K562 (cell line): ENCODE results near the gene ZFAND3. TPM values are rescaled to one million over a fixed set of nuclear protein-coding genes. Genes with fewer than 3 reads are reported as not detected.

Experiments
- ATAC-seq: fragments of 200-7000 bp; cut with Tn5 transposase; 3 replicates; pipeline ENCODE4 v1.9.1; 2020; ENCODE audit warnings: moderate library complexity
- BruUV-seq: library from RNA; stranded (reverse); fragments of 400-500 nt; replicated peaks from 2 replicates; lab custom pipeline; 2021; lab: Mats Ljungman, UMichigan
- CTCF ChIA-PET: fragments of 300-600 bp; formaldehyde crosslinking; extraction: SDS; loops from one replicate; lab custom pipeline; 2021; ENCODE audit warnings: low intra/inter-chr PET ratio; lab: Yijun Ruan, JAX
- POLR2A ChIA-PET: fragments of 300-600, 350-650 bp; sonication (Branson Sonifier 250); formaldehyde crosslinking; extraction: SDS; loops from one replicate; lab custom pipeline; 2021; ENCODE audit warnings: antibody characterized with exemption, inconsistent platforms; lab: Yijun Ruan, JAX
- DNase-seq, 4 experiments: peaks; one replicate each; pipeline versions ENCODE4 v3.0.0 to v3.0.0-alpha.2; 2011 to 2018; ENCODE audit warnings: low spot score in 3 of 4, mixed read lengths in 3 of 4; ENCODE audit errors: extremely low read depth in 1 of 4
- FAIRE-seq: peaks from 2 replicates; lab custom pipeline; 2011; peaks lifted over from hg19 to GRCh38; lab: Jason Lieb, UNC
- H2AFZ ChIP-seq: 2 replicates; pipeline ENCODE4 v1.6.0; 2011; ENCODE audit warnings: low read depth, low read length, control low read depth, inconsistent platforms
- H3K27ac ChIP-seq: fragments of 200-600 bp; 3 replicates; pipeline ENCODE4 v1.8.0; 2011; ENCODE audit warnings: low read depth, mild to moderate bottlenecking, control low read depth, inconsistent platforms, low read length, moderate library complexity, mixed read lengths; ENCODE audit errors: extremely low read depth
- H3K27me3 ChIP-seq, 2 experiments: fragments of 300-600 bp in 1 of 2; 2 replicates in 1 of 2; 3 replicates in 1 of 2; pipeline versions ENCODE4 v1.6.0 to v1.8.0; 2011; ENCODE audit warnings: inconsistent platforms in 2 of 2, low read length in 2 of 2, mild to moderate bottlenecking in 1 of 2, mixed read lengths in 1 of 2, moderate library complexity in 1 of 2; ENCODE audit not compliant: control insufficient read depth in 2 of 2, insufficient read depth in 2 of 2
- H3K36me3 ChIP-seq: fragments of 300-600 bp; 3 replicates; pipeline ENCODE4 v1.8.0; 2011; ENCODE audit warnings: mild to moderate bottlenecking, low read length, inconsistent platforms; ENCODE audit not compliant: control insufficient read depth, insufficient read depth
- H3K4me1 ChIP-seq, 2 experiments: fragments of 200-600 bp in 1 of 2; replicated peaks in 1 of 2; 2 replicates in 1 of 2; 3 replicates in 1 of 2; pipeline versions ENCODE4 v1.5.1 to v1.8.0; 2011; ENCODE audit warnings: inconsistent platforms in 2 of 2, low read length in 2 of 2, mild to moderate bottlenecking in 1 of 2, mixed read lengths in 1 of 2, moderate library complexity in 1 of 2; ENCODE audit not compliant: control insufficient read depth in 2 of 2, insufficient read depth in 2 of 2
- H3K4me2 ChIP-seq: 2 replicates; pipeline ENCODE4 v1.6.1; 2011; ENCODE audit warnings: low read length, control low read depth, inconsistent platforms, mixed read lengths; ENCODE audit not compliant: insufficient read depth
- H3K4me3 ChIP-seq: fragments of 200-600 bp; sonication (generic), shearing (Covaris generic); 2 replicates; pipeline ENCODE4 v1.5.1; 2016; ENCODE audit warnings: control low read depth, inconsistent platforms
- H3K79me2 ChIP-seq: fragments of 200-600 bp; 3 replicates; pipeline ENCODE4 v1.8.0; 2011; ENCODE audit warnings: low read length, inconsistent platforms; ENCODE audit not compliant: control insufficient read depth, insufficient read depth
- H3K9ac ChIP-seq, 2 experiments: 2 replicates each; pipeline versions ENCODE4 v1.6.0 to v1.6.1; 2011; ENCODE audit warnings: low read depth in 2 of 2, low read length in 2 of 2, control low read depth in 1 of 2, inconsistent platforms in 1 of 2, mild to moderate bottlenecking in 1 of 2, mixed read lengths in 1 of 2; ENCODE audit not compliant: insufficient read depth in 1 of 2
- H3K9me1 ChIP-seq: one replicate; pipeline ENCODE4 v1.6.0; 2011; ENCODE audit warnings: inconsistent platforms, mild to moderate bottlenecking, low read length, moderate library complexity; ENCODE audit not compliant: control insufficient read depth, insufficient read depth
- H3K9me3 ChIP-seq: replicated peaks from 2 replicates; pipeline ENCODE4 v1.5.1; 2011; ENCODE audit warnings: low read depth, low read length, inconsistent platforms; ENCODE audit not compliant: control insufficient read depth, insufficient read depth
- H4K20me1 ChIP-seq: replicated peaks from 2 replicates; pipeline ENCODE4 v1.6.1; 2011; ENCODE audit warnings: low read length, inconsistent platforms, mixed read lengths; ENCODE audit not compliant: control insufficient read depth, insufficient read depth
- EWSR1 ChIP-seq: fragments of 450-650 bp; IDR thresholded peaks from 2 replicates; pipeline ENCODE4 v1.6.1; 2018; ENCODE audit warnings: borderline replicate concordance, mild to moderate bottlenecking, low read depth, moderate library complexity; ENCODE audit not compliant: partially characterized antibody
- NRF1 ChIP-seq, 2 experiments: fragments of 450-650 bp; IDR thresholded peaks in 1 of 2; conservative IDR thresholded peaks in 1 of 2; 2 replicates each; pipeline ENCODE4 v1.6.1; 2014; ENCODE audit warnings: mild to moderate bottlenecking in 2 of 2
- RAD21 ChIP-seq, 2 experiments: fragments of 250-450 bp in 1 of 2; fragments of 450-650 bp in 1 of 2; sonication (Bioruptor Pico) in 1 of 2; formaldehyde crosslinking in 1 of 2; IDR thresholded peaks in 1 of 2; conservative IDR thresholded peaks in 1 of 2; 2 replicates each; pipeline versions ENCODE4 v1.4.0 to v1.8.0; 2020 to 2022; ENCODE audit warnings: mild to moderate bottlenecking in 2 of 2, moderate library complexity in 1 of 2
- RBM25 ChIP-seq: fragments of 200-400 bp; formaldehyde crosslinking; IDR thresholded peaks from 2 replicates; pipeline ENCODE4 v1.6.1; 2018; ENCODE audit warnings: low read length, low read depth, moderate library complexity; ENCODE audit not compliant: severe bottlenecking
- SMAD2 ChIP-seq: fragments of 150-350 bp; IDR thresholded peaks from 2 replicates; pipeline ENCODE4 v1.6.1; 2014; ENCODE audit warnings: low read depth, mild to moderate bottlenecking, low read length
- YBX1 ChIP-seq: fragments of 450-650 bp; IDR thresholded peaks from 2 replicates; pipeline ENCODE4 v1.7.1; 2016; ENCODE audit warnings: mild to moderate bottlenecking
- ZFX ChIP-seq: sonication (generic); formaldehyde crosslinking; IDR thresholded peaks from 2 replicates; pipeline ENCODE4 v1.8.0; 2022; ENCODE audit warnings: mild to moderate bottlenecking, missing genetic modification reagents, moderate library complexity
- ZNF143 ChIP-seq: sonication (generic); formaldehyde crosslinking; IDR thresholded peaks from 2 replicates; pipeline ENCODE4 v1.9.0; 2022; ENCODE audit warnings: mild to moderate bottlenecking, missing genetic modification reagents
- ZNF311 ChIP-seq: fragments of 250-450 bp; sonication (Bioruptor Pico); IDR thresholded peaks from 2 replicates; pipeline ENCODE4 v1.4.0; 2020; ENCODE audit warnings: mild to moderate bottlenecking, moderate library complexity
- WGBS: fragments of 100-300 bp; shearing (Covaris generic); methylation state at CpG from one replicate; pipeline ENCODE4 v1.1.6; 2016; ENCODE audit warnings: low coverage, mixed read lengths; ENCODE audit not compliant: insufficient coverage; ENCODE audit errors: missing lambda C conversion rate; 5-methylcytosine and 5-hydroxymethylcytosine counted together
- in situ Hi-C: fragments of 300-500 bp; cut with MboI; formaldehyde crosslinking; loops from 4 replicates; pipeline ENCODE4 v1.15.0; 2018; ENCODE audit warnings: inconsistent platforms, mixed read lengths
- intact Hi-C: fragments of 100-400 bp; cut with micrococcal nuclease; formaldehyde crosslinking; loops from 2 replicates; pipeline ENCODE4 v1.14.2; 2022
- polyA plus RNA-seq, 8 experiments: library from polyadenylated mRNA; depleted of rRNA in 4 of 8; stranded (reverse) in 5 of 8; unstranded in 3 of 8; fragments of >200 nt; fragmentation: Nextera tagmentation in 2 of 8; fragmentation: Illumina TruSeq in 1 of 8; extraction: Ambion mirVana in 2 of 8; extraction: Trizol in 1 of 8; gene quantifications; 2 replicates each; pipeline versions ENCODE4 v1.2.1 to v1.2.3, GENCODE V29; 2011 to 2014; ENCODE audit warnings: inconsistent platforms in 1 of 8, missing spikeins in 1 of 8
- total RNA-seq, 7 experiments: library from RNA; depleted of rRNA in 6 of 7; stranded (reverse); fragments of >200 nt in 6 of 7; fragmentation: Illumina TruSeq in 2 of 7; extraction: Trizol in 2 of 7; gene quantifications; 2 replicates each; pipeline versions ENCODE4 v1.2.1 to v1.2.3, GENCODE V29; 2011 to 2021; ENCODE audit warnings: low replicate concordance in 1 of 7
- TF ChIP-seq, protein P1 (sequence below): fragments of 200-800 bp; sonication (Bioruptor generic); IDR thresholded peaks from 2 replicates; pipeline ENCODE4 v1.6.1; 2017; ENCODE audit warnings: missing genetic modification characterization, missing compliant biosample characterization

The ZFAND3 gene
- total and polyA plus RNA-seq, 9 of the 15 experiments (the other 6 are each of a cell fraction or from before 2014, with no cell fraction given): 0.81 to 26.6 (median 11.8) TPM

DNA sequence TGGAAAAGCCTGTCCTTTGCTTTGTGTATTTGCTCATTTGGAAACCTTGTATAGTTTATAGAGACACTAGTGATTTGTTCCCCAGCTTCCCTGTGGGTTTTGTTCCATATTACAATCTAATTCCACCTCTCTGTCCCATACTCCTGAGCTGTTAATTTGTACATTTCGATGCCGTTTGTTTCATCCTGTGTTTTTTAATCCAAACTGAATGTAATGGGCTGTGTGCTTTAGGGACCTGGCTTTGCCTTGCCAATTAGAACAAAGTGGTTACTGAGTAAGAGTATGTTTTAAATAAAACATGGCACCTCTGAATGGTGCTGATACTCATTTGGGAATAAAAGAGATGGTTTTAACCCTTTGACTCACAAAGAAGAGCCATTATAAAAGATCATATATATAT lies 122.3 kb downstream of the ZFAND3 start:
- Histone ChIP-seq H3K9me1 (no peaks in the 10 kb centered on the region), H2AFZ (no peak overlapping the region), H3K27ac (no peak overlapping the region), H3K9ac (no peak overlapping the region), H3K4me2 (no peak overlapping the region), H3K9me3 (no peaks in the 10 kb centered on the region), H4K20me1 (0 out of 2 replicates have a peak, but pooled peaks cover 12% of the 10 kb centered on the region), H3K27me3 (no peaks in the 10 kb centered on the region), H3K79me2 (no peaks in the 10 kb centered on the region), H3K36me3 (no peaks in the 10 kb centered on the region), H3K4me3 (no peak overlapping the region), H3K4me1 (no peaks in the 10 kb centered on the region; a peak in 1 of 5 replicates)
- POLR2A ChIA-PET: interaction anchor here (1.6 kb wide), 1 partner anchor 10 kb away, joined by 3 read pairs; no protein-coding TSS in a partner anchor
- CTCF ChIA-PET: no interaction called here
- no peak for TF ChIP-seq SMAD2
- TF ChIP-seq ZFX: no peak
- no peak for TF ChIP-seq NRF1 (conservative IDR thresholded peaks at IDR 0.05 in 1 of 2, IDR thresholded peaks at IDR 0.05 in 1 of 2)
- TF ChIP-seq EWSR1: no peak
- no peak for TF ChIP-seq RBM25
- TF ChIP-seq, protein P1, sequence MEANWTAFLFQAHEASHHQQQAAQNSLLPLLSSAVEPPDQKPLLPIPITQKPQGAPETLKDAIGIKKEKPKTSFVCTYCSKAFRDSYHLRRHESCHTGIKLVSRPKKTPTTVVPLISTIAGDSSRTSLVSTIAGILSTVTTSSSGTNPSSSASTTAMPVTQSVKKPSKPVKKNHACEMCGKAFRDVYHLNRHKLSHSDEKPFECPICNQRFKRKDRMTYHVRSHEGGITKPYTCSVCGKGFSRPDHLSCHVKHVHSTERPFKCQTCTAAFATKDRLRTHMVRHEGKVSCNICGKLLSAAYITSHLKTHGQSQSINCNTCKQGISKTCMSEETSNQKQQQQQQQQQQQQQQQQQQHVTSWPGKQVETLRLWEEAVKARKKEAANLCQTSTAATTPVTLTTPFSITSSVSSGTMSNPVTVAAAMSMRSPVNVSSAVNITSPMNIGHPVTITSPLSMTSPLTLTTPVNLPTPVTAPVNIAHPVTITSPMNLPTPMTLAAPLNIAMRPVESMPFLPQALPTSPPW (CRISPR knock-in tag): no peak
- no peak for TF ChIP-seq ZNF311 (CRISPR knock-in tag)
- no peak for TF ChIP-seq ZNF143 (CRISPR knock-in tag)
- no peak for TF ChIP-seq YBX1
- TF ChIP-seq RAD21 (CRISPR knock-in tag; conservative IDR thresholded peaks at IDR 0.05 in 1 of 2, IDR thresholded peaks at IDR 0.05 in 1 of 2): no peak
- ATAC-seq (no peak), FAIRE-seq (no peak), DNase-seq (no peak)
- BruUV-seq: no TSS peak
- intact Hi-C loops (no loop called here), in situ Hi-C loops (no loop called here)
- 62% methylated on average over 2 of the region's 2 CpGs for WGBS
